Spleen (tissue), 11 donors: Measurements from ENCODE around the gene ADAMTS19. TPM values are rescaled to one million over a fixed set of nuclear protein-coding genes. Genes with fewer than 3 reads are reported as not detected.
A peak's percentile ranks its signal among the peaks of the same experiment; 100 is the strongest.

Experiments used
- DNase-seq: peaks from one replicate; pipeline ENCODE4 v3.0.0-alpha.2; 2020
- H3K27ac ChIP-seq, 8 donors: fragments of 200-600 bp; sonication (generic) in 7 of 8; 1 replicate in 4 of 8; 2 replicates in 4 of 8; pipeline versions ENCODE4 v1.5.0 to v1.8.0; 2016 to 2021; ENCODE audit warnings: inconsistent platforms in 4 of 8, mild to moderate bottlenecking in 4 of 8, moderate library complexity in 1 of 8
- H3K27me3 ChIP-seq, 7 donors: fragments of 200-600 bp; sonication (generic) in 6 of 7; replicated peaks in 1 of 7; 1 replicate in 4 of 7; 2 replicates in 3 of 7; pipeline versions ENCODE4 v1.5.0 to v1.8.0; 2016 to 2021; ENCODE audit warnings: inconsistent platforms in 3 of 7, mild to moderate bottlenecking in 1 of 7
- H3K36me3 ChIP-seq, 6 donors: fragments of 200-600 bp; sonication (generic) in 5 of 6; 1 replicate in 4 of 6; 2 replicates in 2 of 6; pipeline versions ENCODE4 v1.5.0 to v1.8.0; 2016 to 2021; ENCODE audit warnings: inconsistent platforms in 2 of 6
- H3K4me1 ChIP-seq, 6 donors: fragments of 200-600 bp; sonication (generic) in 5 of 6; 1 replicate in 3 of 6; 2 replicates in 3 of 6; pipeline versions ENCODE4 v1.5.0 to v1.8.0; 2016 to 2021; ENCODE audit warnings: inconsistent platforms in 3 of 6
- H3K4me3 ChIP-seq, 8 donors: fragments of 200-600 bp; sonication (generic) in 7 of 8; 1 replicate in 4 of 8; 2 replicates in 4 of 8; pipeline versions ENCODE4 v1.5.0 to v1.8.0; 2016 to 2021; ENCODE audit warnings: inconsistent platforms in 4 of 8, mild to moderate bottlenecking in 4 of 8, moderate library complexity in 2 of 8
- H3K9me3 ChIP-seq, 8 donors: fragments of 200-600 bp; sonication (generic) in 7 of 8; 1 replicate in 4 of 8; 2 replicates in 4 of 8; pipeline versions ENCODE4 v1.5.0 to v1.8.0; 2016 to 2021; ENCODE audit warnings: inconsistent platforms in 4 of 8
- CTCF ChIP-seq, 11 experiments: fragments of 200-600 bp in 7 of 11; fragments of 450-650 bp in 4 of 11; sonication (generic) in 4 of 11; IDR thresholded peaks in 8 of 11; conservative IDR thresholded peaks in 3 of 11; 1 replicate in 7 of 11; 2 replicates in 4 of 11; pipeline versions ENCODE4 v1.4.0 to v1.8.0; 2016 to 2021; ENCODE audit warnings: antibody characterized with exemption in 11 of 11, inconsistent platforms in 4 of 11, mild to moderate bottlenecking in 1 of 11
- POLR2A ChIP-seq, 3 donors: fragments of 450-650 bp; IDR thresholded peaks; one replicate each; pipeline ENCODE4 v1.5.1; 2017; ENCODE audit warnings: antibody characterized with exemption in 3 of 3, mild to moderate bottlenecking in 1 of 3
- POLR2AphosphoS5 ChIP-seq, 3 donors: sonication (generic); formaldehyde crosslinking; IDR thresholded peaks; one replicate each; pipeline ENCODE4 v1.5.1; 2017; ENCODE audit warnings: antibody characterized with exemption in 3 of 3
- WGBS, 5 donors: extraction: QIAGEN DNeasy Blood & Tissue Kit in 3 of 5; methylation state at CpG; one replicate each; pipeline versions ENCODE4 v1.1.5 to v1.1.7; 2013 to 2018; 5-methylcytosine and 5-hydroxymethylcytosine counted together
- intact Hi-C: fragments of 100-400 bp; cut with DNase I; formaldehyde crosslinking; loops from one replicate; pipeline ENCODE4 v1.15.0; 2023; ENCODE audit warnings: low total_unique reads
- polyA plus RNA-seq, 3 donors: library from polyadenylated mRNA; stranded (reverse); fragments of 200-250 nt; gene quantifications; one replicate each; pipeline ENCODE4 v1.2.1, GENCODE V29; 2013
- total RNA-seq, 7 donors: library from RNA; depleted of rRNA in 3 of 7; stranded (reverse); fragments of >200 nt in 3 of 7; fragmentation: NEBNext Ultra II Directional in 4 of 7; extraction: Animal tissue kit (Norgen Biotek cat#: 25700) in 4 of 7; gene quantifications; one replicate each; pipeline versions ENCODE4 v1.1.0 to v1.2.1, GENCODE V29; 2016 to 2021
- donor health status: healthy with polysubstance abuse.
- donor health status: DM: no; HTN: no; CAD: no; lungs with moderate emphysema.
- donor health status: DM: no; HTN: no; CAD: no.
- donor health status: Bipolar disorder and iron deficiency.
- donor health status: healthy.
- donor health status: DM: no; HTN: no; CAD: no.
- donor health status: DM: yes; HTN: yes; CAD: no.

Gene ADAMTS19
- total and polyA plus RNA-seq, 10 donors = 0.02 TPM; not detected in 9

GRCh38 chr5:129658801-129659200, 198.7 kb downstream of the ADAMTS19 start:
- H3K36me3 ChIP-seq = no peaks in the 10 kb centered on the region

GRCh38 chr5:129661366-129662035, 201.4 kb downstream of the ADAMTS19 start:
- intact Hi-C loops = no loop called here
- no peak for DNase-seq
- no peak overlapping the region for H3K27ac ChIP-seq
- WGBS, 5 donors = 72 to 82% (median 77%) methylated on average over 6 of the region's 6 CpGs
- no peaks in the 10 kb centered on the region for H3K9me3 ChIP-seq
- H3K4me1 ChIP-seq = no peaks in the 10 kb centered on the region
- H3K27me3 ChIP-seq = no peaks in the 10 kb centered on the region
- no peaks in the 10 kb centered on the region for H3K36me3 ChIP-seq
- no peak overlapping the region for H3K4me3 ChIP-seq
- TF ChIP-seq POLR2AphosphoS5 (IDR thresholded peaks at IDR 0.05) = no peak
- no peak for TF ChIP-seq CTCF (IDR thresholded peaks at IDR 0.05 in 8 of 11, conservative IDR thresholded peaks at IDR 0.05 in 3 of 11)
- no peak for TF ChIP-seq POLR2A (IDR thresholded peaks at IDR 0.05)

More at GRCh38 chr5:129658801-129659200, 198.7 kb downstream of the ADAMTS19 start:
- no peak for DNase-seq
- Histone ChIP-seq H3K4me1 (no peaks in the 10 kb centered on the region), H3K9me3 (no peaks in the 10 kb centered on the region), H3K4me3 (no peak overlapping the region), H3K27ac (no peak overlapping the region), H3K27me3 (no peaks in the 10 kb centered on the region)
- intact Hi-C loops = no loop called here
- no peak for TF ChIP-seq POLR2A (IDR thresholded peaks at IDR 0.05)
- no peak for TF ChIP-seq POLR2AphosphoS5 (IDR thresholded peaks at IDR 0.05)
- WGBS, 5 donors = 63 to 82% (median 71%) methylated on average over 1 of the region's 1 CpG

- 48 to 70% (median 57%) methylated on average over 3 of the region's 3 CpGs for WGBS, 5 donors
- H3K4me3 ChIP-seq = no peak overlapping the region
- intact Hi-C loops = no loop called here
- peak in 8 of 11 experiments; percentile 31 to 73 (median 58) for TF ChIP-seq CTCF (IDR thresholded peaks at IDR 0.05 in 8 of 11, conservative IDR thresholded peaks at IDR 0.05 in 3 of 11)
- no peak for TF ChIP-seq POLR2A (IDR thresholded peaks at IDR 0.05)
- TF ChIP-seq POLR2AphosphoS5 (IDR thresholded peaks at IDR 0.05) = no peak
- no peak for DNase-seq
- no peaks in the 10 kb centered on the region for H3K4me1 ChIP-seq
- no peaks in the 10 kb centered on the region for H3K27me3 ChIP-seq
- peaks cover 0 to 21% (median 15%) of the 10 kb centered on the region in 8 donors for H3K9me3 ChIP-seq
- no peak overlapping the region for H3K27ac ChIP-seq
- no peaks in the 10 kb centered on the region for H3K36me3 ChIP-seq
Measured at GRCh38 chr5:129664336-129664937, 204.3 kb downstream of the ADAMTS19 start.

- 64 to 78% (median 75%) methylated on average over 2 of the region's 2 CpGs for WGBS, 5 donors
- no peaks in the 10 kb centered on the region for H3K36me3 ChIP-seq
- no peaks in the 10 kb centered on the region for H3K27me3 ChIP-seq
- H3K4me1 ChIP-seq = no peaks in the 10 kb centered on the region
- no peak for DNase-seq
- intact Hi-C loops = no loop called here
- H3K4me3 ChIP-seq = no peak overlapping the region
- no peak overlapping the region for H3K27ac ChIP-seq
- TF ChIP-seq CTCF (IDR thresholded peaks at IDR 0.05 in 8 of 11, conservative IDR thresholded peaks at IDR 0.05 in 3 of 11) = no peak
- no peak for TF ChIP-seq POLR2AphosphoS5 (IDR thresholded peaks at IDR 0.05)
- no peak for TF ChIP-seq POLR2A (IDR thresholded peaks at IDR 0.05)
- H3K9me3 ChIP-seq = peaks cover 0 to 33% (median 18%) of the 10 kb centered on the region in 8 donors
Measured at GRCh38 chr5:129670957-129671500, 210.9 kb downstream of the ADAMTS19 start.
